DND-41 (cell line): ENCODE data around the gene PLEKHJ1.

Source experiments
- EZH2 ChIP-seq: IDR thresholded peaks from 3 replicates; pipeline ENCODE4 v1.6.1; 2012; ENCODE audit warnings: borderline replicate concordance, low read depth, mild to moderate bottlenecking, moderate library complexity, low read length, inconsistent platforms; ENCODE audit not compliant: severe bottlenecking
- TF ChIP-seq, protein P1 (sequence below): IDR thresholded peaks from 2 replicates; pipeline ENCODE4 v1.5.1; 2012; ENCODE audit warnings: borderline replicate concordance, low read length, moderate library complexity, mild to moderate bottlenecking; ENCODE audit not compliant: poor library complexity, severe bottlenecking; ENCODE audit errors: extremely low read depth

DNA sequence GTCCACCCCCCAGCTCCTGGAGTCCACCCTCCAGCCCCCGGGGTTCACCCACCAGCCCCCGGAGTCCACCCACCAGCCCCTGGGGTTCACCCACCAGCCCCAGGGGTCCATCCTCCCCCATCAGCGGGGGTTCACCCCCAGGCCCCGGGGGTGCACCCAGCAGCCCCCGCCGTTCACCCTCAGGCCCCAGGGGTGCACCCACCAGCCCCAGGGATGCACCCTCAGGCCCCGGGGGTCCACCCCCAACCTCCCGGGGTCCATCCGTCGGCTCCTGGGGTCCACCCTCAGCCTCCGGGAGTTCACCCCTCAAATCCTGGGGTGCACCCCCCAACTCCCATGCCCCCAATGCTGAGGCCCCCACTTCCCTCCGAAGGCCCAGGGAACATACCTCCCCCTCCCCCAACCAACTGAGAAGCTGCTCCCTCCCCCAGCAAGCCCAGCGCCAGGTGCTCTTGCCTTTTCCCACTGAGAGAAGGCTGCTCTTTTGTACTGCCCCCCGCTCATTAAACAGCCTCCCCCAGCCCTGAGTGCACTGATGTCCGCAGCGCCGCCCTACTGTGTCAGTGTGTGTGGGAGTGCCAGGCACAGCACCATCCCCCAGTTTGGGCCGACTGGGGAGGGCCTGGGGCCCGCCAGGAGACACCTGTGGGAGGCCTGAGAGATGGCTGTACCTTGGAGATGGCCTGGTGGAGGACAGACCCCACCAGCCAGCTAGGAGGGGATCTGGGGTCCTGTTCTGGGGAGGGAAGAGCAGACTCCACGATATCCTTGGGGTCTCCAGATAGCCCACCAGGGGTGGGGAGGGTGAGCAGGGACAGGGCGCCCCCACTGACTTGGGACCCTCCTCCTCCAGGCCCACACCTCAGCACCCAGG lies 12.2 kb upstream of the PLEKHJ1 start:
- no peak for TF ChIP-seq EZH2
- TF ChIP-seq, protein P1, sequence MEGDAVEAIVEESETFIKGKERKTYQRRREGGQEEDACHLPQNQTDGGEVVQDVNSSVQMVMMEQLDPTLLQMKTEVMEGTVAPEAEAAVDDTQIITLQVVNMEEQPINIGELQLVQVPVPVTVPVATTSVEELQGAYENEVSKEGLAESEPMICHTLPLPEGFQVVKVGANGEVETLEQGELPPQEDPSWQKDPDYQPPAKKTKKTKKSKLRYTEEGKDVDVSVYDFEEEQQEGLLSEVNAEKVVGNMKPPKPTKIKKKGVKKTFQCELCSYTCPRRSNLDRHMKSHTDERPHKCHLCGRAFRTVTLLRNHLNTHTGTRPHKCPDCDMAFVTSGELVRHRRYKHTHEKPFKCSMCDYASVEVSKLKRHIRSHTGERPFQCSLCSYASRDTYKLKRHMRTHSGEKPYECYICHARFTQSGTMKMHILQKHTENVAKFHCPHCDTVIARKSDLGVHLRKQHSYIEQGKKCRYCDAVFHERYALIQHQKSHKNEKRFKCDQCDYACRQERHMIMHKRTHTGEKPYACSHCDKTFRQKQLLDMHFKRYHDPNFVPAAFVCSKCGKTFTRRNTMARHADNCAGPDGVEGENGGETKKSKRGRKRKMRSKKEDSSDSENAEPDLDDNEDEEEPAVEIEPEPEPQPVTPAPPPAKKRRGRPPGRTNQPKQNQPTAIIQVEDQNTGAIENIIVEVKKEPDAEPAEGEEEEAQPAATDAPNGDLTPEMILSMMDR: no peak
